HG03103 (cell line): ENCODE results near the gene S100A9.
"Not testable (repeated sequence)": the region's sequence is repeated elsewhere in the genome, so short reads cannot be mapped to it uniquely, and the experiment has no call there.

Source experiments
- ATAC-seq: cut with Tn5 transposase; IDR thresholded peaks from one replicate; pipeline ENCODE4 v1.9.1; 2021; ENCODE audit warnings: low read depth; ENCODE audit not compliant: unreplicated experiment

The S100A9 gene

GRCh38 chr1:153403421-153404085, 45.9 kb downstream of the S100A9 start:
- no peak for ATAC-seq

GRCh38 chr1:153404086-153404635, 46.5 kb downstream of the S100A9 start:
- no peak for ATAC-seq

- no peak for ATAC-seq
Observed at GRCh38 chr1:153404768-153405167, 47.1 kb downstream of the S100A9 start.

- not testable (repeated sequence) for ATAC-seq
Observed at GRCh38 chr1:153405825-153406599, 48.4 kb downstream of the S100A9 start.

- ATAC-seq: not testable (repeated sequence)
Observed at GRCh38 chr1:153407274-153407673, 49.6 kb downstream of the S100A9 start.
